Globus pallidus (tissue), 1 donor: Measurements from ENCODE around the gene DIS3L.
A peak's percentile ranks its signal among the peaks of the same experiment; 100 is the strongest.
"Not testable (repeated sequence)": the region's sequence is repeated elsewhere in the genome, so short reads cannot be mapped to it uniquely, and the experiment has no call there.

Experiments used
- DNase-seq: peaks from one replicate; pipeline ENCODE4 v3.0.0-alpha.2; 2015; ENCODE audit warnings: low spot score

The DIS3L gene

DNA sequence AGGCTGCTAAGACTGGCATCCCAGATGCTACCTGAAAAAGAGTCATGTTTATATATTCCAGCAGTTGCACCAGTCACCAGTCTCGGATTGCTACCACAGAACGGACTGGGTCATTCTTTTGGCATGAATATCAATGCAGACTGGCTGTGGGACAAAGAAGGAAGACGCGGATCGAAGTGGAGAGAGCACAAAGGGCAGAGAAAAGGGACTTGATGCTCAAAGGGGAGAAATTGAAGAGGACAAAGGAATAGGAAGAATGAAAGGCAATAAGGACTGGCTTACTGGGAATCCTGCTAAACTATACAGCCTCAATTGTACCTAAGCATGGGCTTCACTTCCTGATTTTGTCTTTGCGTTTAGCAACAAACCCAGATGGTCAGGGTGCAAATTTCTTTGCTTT lies 15.3 kb upstream of the DIS3L start:
- DNase-seq, result no peak

GRCh38 chr15:66278671-66279070 lies 14.7 kb upstream of the DIS3L start:
- DNase-seq, result no peak

DNA sequence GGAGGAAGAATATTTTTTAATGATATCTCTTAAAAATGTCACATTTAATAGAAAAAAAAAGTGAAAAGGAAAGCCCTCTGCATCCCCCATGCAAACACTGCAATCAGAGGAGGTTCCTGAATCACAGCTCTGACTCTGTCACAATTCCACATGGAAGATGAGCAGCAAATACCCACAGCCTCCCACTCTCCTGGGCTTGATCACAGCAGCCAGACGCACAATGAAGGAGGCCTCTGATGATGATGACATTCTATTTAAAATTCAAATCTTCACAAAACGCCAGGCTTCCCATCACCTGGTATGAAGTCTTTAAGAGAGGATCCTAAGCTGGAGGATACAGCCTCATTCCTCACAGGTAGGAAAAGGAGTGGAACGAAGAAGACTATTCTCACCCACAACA lies 9.1 kb upstream of the DIS3L start:
- no peak for DNase-seq

GRCh38 chr15:66285533-66286280 lies 7.7 kb upstream of the DIS3L start:
- DNase-seq, result no peak

DNA sequence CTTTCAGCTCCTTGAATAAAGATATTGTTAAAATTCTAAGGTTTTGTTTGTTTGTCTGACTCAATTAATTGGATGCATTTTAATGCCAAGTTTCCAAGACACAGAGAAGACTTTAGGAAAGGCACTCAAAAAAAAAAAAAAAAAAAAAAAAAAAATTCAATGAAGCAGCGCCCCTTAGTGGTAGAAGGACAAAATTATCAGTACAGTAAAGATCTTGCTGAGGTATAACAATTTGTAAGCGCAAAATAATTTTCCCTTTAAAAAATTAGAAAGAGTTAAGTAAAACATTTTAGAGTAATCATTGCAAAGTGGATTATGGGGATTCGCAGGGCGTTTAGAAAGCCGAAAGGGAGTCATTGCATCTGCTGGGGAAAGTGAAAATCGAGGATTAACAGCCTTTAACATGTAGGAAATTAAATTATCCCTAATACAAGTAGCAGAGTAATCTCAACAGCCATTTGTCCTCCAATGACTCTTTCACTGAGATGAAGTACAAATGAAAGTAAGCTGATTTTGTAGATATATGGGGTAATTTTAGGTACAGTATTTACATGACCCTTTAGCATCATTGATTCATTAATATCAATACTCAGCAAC lies 5.8 kb upstream of the DIS3L start:
- peak; percentile 43 for DNase-seq

DNA sequence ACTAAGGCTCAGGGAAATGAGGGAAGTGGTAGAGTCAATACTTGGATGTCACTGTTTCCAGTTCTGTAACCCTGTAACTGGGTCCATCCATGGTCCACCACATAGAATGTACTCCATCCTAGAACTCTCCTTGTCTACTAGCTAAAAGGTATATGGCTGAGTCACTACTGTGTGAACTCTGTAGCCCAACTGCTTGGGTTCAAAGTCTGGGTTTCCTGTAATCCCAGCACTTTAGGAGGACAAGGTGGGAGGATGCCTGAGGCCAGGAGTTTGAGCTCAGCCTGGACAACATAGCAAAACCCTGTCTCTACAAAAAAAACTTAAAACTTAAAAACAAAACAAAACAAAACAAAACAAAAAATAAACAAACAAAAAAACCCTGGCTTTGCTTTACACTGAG lies 5.3 kb upstream of the DIS3L start:
- DNase-seq, result no peak

DNA sequence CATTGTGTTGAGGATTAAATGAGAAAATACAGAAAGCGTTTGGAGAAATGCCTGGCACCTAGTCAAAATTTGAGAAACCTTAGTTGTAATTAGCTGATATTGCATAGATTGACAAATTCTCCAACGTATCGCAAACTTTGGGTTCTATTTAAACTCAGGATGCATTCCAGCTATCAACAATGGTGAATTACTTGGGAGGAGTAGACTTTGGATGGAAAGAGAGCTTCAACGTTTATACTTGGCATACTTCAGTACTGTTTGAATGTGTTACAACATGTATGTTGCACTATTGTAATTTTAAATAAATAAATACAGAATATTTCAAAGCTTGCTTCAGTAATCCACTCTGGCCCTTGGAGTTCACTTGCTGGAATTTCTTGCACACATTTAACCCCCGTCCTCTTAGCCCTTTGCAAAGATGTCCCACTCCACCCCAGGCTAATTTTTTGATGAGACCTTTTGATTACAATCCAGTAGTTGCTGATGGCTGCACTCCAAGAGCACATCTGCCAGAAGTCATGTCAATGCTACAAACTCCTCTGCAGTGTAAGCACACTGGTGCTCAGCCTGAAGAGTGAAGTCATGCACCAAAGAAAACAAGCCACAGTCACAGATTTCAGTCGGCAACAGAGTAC lies 4.7 kb upstream of the DIS3L start:
- DNase-seq, result no peak

GRCh38 chr15:66290007-66290406 lies 3.4 kb upstream of the DIS3L start:
- DNase-seq, result no peak

DNA sequence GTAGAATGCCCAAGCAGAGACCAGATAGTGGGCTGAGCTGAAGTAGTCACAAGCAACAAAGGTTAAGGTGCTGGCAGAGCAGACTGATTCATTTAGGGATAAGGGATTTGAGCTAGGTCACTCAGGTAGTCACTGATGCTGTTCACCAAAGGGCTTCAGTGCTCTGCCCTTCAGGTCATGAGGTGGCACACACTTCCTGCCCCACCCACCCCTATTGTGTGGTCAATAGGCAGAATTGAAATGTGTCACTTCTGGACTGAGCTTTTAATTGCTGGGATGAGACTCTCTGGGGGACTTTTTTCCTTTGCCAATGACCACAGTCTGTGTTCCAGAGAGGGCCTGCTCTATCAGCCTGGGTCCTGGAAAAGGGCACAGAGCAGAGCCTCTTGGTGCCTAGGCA lies 2.9 kb upstream of the DIS3L start:
- DNase-seq, result no peak

DNA sequence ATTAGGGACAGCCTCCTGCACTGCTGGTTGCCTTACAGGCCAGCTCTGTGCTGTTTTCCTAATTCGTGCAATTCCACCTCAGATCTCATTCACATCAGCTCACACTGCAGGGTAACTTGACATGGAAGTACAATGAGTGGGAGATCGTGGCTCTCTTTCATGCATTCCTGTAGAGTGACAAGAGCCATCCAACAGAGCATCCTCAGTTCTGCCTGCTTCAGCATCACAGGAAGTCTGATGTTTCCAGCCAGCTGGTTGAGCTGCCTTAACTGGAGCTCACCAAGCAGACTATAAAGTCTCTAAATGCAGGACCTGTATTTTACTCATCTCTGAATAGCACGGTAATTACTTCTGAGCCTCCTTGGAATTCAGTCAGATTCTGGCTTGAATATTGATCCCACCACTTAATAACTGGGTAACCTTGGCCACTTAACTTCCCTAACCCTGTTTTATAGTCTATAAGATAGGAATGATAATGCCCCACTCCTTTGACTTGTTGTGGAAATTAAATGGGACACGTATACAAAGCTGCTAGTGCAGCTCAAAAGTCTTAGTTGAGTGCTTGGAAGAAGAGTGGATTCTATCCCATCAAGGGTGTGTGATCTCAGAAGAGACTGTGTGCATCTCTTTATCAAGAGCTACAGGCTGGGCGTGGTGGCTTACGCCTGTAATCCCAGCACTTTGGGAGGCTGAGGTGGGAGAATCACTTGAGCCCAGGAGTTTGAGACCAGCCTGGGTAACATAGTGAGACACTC lies 1.4 kb upstream of the DIS3L start:
- no peak for DNase-seq

- no peak for DNase-seq
Measured at GRCh38 chr15:66292571-66293418, 573 bp upstream of the DIS3L start.

- peak; percentile 26 for DNase-seq
Measured at GRCh38 chr15:66294157-66294931, 976 bp downstream of the DIS3L start.

DNA sequence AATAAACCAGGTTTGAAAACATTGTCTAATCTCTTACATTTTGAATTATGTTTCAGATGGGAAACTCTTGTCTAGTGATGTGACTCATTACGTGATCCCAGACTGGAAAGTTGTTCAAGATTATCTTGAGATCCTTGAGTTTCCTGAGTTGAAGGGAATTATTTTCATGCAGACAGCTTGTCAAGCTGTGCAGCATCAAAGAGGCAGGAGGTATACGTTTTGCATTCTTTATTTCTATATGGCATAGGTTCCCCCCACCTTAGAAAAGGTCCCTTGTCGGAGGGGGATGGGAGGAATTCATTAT lies 1.5 kb downstream of the DIS3L start:
- DNase-seq, result no peak

DNA sequence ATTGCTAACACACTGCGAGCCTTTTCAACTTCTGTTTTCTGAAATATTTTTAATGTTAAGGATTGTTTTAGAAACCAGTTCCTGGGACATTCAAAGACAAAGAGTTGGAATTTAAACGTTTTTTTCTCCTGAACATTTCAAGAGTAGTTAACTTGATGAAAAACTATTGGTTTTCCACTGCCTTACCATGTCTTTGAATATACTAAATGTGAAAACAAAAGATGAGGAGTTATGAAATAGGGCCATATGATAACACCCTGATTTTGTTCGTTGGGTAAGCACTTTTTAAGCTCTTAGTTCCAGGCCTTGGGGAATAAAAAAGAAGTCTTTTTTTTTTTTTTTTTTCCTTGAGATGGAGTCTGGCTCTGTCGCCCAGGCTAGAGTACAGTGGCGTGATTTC lies 2.8 kb downstream of the DIS3L start:
- DNase-seq, result no peak

DNA sequence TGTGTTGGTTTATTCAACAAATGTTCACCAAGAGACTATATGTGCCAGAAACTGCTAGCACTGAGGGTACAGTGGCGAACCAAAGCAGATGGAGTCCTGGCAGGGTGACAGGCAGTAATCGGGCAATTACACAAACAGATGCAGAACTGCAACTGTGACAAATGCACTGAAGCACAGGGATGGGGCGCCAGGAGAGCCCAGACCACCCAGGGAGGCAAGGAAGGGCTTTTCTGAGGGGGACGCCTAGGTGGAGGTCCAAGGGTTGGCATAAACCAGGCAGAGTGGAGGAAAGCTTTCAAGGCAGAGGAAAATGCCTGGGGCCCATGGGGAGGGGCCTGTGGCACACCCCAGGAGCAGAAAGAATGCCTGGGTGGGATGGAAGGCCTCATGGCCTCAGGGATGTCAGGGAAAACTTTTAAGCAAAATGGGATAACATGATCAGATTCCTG lies 5.5 kb downstream of the DIS3L start:
- DNase-seq, result no peak

GRCh38 chr15:66302489-66303278 lies 9.3 kb downstream of the DIS3L start:
- no peak for DNase-seq

GRCh38 chr15:66304425-66304824 lies 11.1 kb downstream of the DIS3L start:
- DNase-seq, result not testable (repeated sequence)

DNA sequence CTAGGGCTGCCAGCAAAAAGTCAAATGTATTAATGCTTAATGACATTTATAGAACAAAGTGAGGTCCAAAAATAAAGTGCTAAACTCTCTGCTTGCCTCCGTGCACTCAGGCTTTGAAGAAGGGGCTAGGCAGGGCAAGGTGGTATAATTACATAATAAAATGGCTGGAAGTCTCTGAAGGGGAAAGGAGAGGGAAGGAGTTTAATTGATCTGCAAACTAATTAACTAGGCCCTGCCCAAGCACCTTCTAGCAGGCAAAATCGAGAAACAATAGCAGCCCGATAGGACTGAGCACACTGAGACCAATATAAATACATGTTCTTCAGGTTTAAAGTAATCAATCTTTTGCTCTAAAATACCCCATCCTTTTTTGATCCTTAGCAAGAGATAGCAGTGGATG lies 13.0 kb downstream of the DIS3L start:
- no peak for DNase-seq

GRCh38 chr15:66308531-66308930 lies 15.2 kb downstream of the DIS3L start:
- DNase-seq, result no peak

GRCh38 chr15:66309828-66310227 lies 16.5 kb downstream of the DIS3L start:
- DNase-seq, result no peak
